NCI-H1105 (cell line): ENCODE data around the gene TAF11L12.
"Not testable (repeated sequence)": the region's sequence is repeated elsewhere in the genome, so short reads cannot be mapped to it uniquely, and the experiment has no call there.

Experiments
- DNase-seq: peaks from one replicate; lab custom pipeline; 2025; lab: John Stamatoyannopoulos, UW

The TAF11L12 gene

GRCh38 chr5:17610092-17610491 is at the start of gene TAF11L12:
TSS of gene TAF11L12 (plus strand) at chr5:17610392.
- not testable (repeated sequence) for DNase-seq

DNA sequence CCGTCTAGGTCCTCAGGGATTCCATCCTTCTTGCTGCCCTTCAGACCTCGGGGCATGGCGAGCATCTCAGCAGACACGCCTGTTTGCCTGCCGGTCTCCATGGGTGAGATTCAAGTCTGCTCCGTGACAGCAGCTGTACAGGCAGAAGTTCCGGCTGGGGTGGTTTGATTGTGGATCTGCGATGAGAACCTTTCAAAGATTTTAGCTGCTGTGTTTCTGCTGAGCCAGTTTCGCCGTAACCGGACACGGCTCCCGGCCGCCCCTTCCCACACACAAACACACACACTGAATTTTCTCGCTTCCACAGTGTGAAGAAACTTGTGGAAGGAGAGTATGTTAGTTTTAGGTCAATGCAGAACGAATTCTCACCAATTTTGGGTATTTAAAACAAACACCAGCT is 24.5 kb upstream of the TAF11L12 start, which contains the start of gene TAF11L7:
Gene TAF11L7 (minus strand): TSS at position 101 of the 400 bp plus-strand sequence.
- DNase-seq = not testable (repeated sequence)

- DNase-seq = not testable (repeated sequence)
These were observed 19.3 kb upstream of the TAF11L12 start, which contains the start of gene TAF11L8 for GRCh38 chr5:17590860-17591259. TSS of gene TAF11L8 (minus strand) at chr5:17590960.

DNA sequence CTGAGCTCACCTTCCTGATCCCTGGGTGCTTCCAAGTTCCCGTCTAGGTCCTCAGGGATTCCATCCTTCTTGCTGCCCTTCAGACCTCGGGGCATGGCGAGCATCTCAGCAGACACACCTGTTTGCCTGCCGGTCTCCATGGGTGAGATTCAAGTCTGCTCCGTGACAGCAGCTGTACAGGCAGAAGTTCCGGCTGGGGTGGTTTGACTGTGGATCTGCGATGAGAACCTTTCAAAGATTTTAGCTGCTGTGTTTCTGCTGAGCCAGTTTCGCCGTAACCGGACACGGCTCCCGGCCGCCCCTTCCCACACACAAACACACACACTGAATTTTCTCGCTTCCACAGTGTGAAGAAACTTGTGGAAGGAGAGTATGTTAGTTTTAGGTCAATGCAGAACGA is 15.9 kb upstream of the TAF11L12 start, which contains the start of gene TAF11L9:
Gene TAF11L9 (minus strand): TSS at position 140 of the 400 bp plus-strand sequence.
- DNase-seq = not testable (repeated sequence)

DNA sequence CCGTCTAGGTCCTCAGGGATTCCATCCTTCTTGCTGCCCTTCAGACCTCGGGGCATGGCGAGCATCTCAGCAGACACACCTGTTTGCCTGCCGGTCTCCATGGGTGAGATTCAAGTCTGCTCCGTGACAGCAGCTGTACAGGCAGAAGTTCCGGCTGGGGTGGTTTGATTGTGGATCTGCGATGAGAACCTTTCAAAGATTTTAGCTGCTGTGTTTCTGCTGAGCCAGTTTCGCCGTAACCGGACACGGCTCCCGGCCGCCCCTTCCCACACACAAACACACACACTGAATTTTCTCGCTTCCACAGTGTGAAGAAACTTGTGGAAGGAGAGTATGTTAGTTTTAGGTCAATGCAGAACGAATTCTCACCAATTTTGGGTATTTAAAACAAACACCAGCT is 12.5 kb upstream of the TAF11L12 start, which contains the start of gene TAF11L10:
Gene TAF11L10 (minus strand): TSS at position 101 of the 400 bp plus-strand sequence.
- not testable (repeated sequence) for DNase-seq

- not testable (repeated sequence) for DNase-seq
These were observed 6.3 kb upstream of the TAF11L12 start, which contains the start of gene TAF11L11 for GRCh38 chr5:17603880-17604279. TSS of gene TAF11L11 (plus strand) at chr5:17604183.

- no peak for DNase-seq
These were observed 5.2 kb upstream of the TAF11L12 start for GRCh38 chr5:17604951-17605350.

DNA sequence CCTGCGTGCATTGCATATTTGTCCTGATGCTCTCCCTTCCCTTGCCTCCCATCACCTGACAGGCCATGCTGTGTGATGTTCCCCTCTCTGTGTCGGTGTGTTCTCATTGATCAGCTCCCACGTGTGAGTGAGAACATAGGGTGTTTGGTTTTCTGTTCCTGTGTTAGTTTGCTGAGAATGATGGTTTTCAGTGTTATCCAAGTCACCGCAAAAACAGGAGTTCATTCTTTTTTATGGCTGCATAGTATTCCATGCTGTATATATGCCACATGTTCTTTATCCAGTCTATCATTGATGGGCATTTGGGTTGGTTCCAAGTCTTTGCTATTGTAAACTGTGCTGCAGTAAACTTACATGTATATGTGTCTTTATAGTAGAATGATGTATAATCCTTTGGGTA is 2.7 kb upstream of the TAF11L12 start:
- DNase-seq = not testable (repeated sequence)

- DNase-seq = no peak
These were observed 4.8 kb downstream of the TAF11L12 start for GRCh38 chr5:17614872-17615605.

DNA sequence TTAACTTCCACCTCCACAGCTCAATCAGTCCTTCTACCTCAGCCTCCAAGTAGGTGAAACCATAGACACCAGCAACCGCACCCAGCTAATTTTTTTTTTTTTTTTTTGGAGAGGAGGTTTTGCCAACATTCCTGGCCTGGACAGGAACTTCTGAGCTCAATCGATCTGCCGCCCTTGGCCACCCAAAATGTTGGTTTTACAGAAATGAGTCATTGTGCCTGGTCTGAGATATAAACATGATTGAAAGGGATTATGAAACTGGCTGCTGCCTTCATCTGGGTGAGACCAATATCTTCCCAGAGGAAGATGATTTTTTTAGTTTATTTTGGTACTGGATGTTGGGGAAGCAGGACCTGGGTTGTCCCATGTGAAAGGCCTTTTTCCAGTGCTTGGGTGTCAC is 9.2 kb downstream of the TAF11L12 start:
- no peak for DNase-seq

DNA sequence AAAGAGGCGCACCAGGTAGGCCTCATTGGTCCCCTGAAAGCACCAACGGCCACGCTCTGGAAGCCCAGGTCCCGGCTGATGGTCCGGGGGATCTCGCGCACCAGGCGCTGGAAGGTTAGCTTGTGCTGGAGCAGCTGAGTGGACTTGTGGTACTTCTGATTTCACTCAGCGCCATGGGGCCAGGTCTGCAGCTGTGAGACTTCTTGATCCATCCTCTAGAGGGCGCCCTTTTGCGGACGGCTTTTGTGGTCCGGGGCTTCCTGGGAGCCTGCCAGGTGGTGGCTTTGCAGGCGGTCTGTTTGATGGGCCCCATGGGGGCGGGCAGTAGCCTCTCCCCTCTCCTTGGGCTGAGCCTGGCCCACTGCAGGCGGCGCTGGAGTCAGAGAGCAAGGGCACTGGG is 10.4 kb downstream of the TAF11L12 start:
- DNase-seq = no peak

DNA sequence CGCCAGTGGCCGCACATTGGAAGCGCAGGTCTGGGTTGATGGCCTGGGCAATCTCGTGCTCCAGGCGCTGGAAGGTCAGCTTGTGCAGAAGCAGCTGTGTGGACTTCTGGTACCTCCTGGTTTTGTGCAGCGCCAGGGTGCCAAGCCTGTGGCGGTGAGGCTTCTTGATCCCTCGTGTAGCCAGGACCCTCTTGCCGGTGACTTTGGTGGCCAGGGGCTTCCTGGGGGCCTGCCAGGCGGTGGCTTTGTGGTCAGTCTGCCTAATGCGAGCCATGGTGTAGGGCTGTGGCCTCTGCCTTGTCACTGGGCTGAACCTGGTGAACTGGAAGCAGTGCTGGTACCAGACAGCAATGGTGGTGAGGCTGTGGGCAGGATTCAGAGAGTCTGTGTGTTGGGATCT is 15.5 kb downstream of the TAF11L12 start:
- no peak for DNase-seq

GRCh38 chr5:17631788-17632187 is 21.6 kb downstream of the TAF11L12 start, which contains the start of gene TAF11L13:
TSS of gene TAF11L13 (plus strand) at chr5:17632088.
- not testable (repeated sequence) for DNase-seq

DNA sequence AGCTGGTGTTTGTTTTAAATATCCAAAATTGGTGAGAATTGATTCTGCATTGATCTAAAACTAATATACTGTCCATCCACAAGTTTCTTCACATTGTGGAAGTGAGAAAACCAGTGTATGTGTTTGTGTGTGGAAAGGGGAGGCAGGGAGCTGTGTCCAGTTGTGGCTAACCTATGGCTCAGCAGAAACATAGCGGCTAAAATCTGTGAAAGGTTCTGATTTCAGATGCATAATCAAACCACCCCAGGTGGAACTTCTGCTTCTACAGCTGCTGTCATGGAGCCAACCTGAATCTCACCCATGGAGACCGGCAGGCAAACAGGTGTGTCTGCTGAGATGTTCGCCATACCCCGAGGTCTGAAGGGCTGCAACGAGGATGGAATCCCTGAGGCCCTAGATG is 24.0 kb downstream of the TAF11L12 start, which contains the start of gene TAF11L14:
Gene TAF11L14 (plus strand): TSS at position 301 of the 400 bp plus-strand sequence.
- DNase-seq = no peak

DNA sequence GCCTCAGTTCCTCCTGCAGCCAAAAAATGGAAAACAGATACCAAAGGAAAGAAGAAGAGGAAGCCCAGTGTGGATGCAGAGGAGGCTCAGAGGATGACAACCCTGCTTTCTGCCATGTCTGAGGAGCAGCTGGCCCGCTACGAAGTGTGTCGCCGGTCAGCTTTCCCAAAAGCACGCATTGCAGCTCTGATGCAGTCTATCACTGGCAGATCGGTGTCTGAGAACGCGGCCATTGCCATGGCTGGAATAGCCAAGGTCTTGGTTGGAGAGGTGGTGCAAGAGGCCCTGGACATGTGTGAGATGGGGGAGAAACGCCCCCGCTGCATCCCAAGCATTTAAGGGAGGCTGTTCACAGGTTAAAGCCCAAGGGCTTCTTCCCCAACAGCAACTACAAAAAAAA is 39.0 kb downstream of the TAF11L12 start:
- DNase-seq = not testable (repeated sequence)

GRCh38 chr5:17655201-17655759 is 45.1 kb downstream of the TAF11L12 start:
- DNase-seq = not testable (repeated sequence)

DNA sequence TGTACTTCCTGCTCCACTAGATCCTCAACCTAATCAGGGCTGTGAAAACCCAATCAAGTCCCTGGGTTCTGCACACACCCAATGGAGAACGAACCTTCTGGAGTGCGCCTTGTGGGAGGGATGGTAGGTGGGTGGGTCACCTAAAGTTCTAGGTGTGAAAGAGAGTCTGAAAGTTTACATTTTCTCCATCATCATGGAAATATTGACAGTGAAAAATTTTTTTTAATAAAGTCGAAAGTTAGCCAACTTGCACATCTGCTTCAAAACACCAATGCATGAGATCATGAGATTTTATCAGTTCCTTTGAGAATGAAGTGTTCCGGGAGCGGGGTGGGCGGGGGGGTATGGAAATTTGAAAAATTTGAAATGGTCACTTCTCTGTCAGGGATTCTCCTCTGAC is 45.7 kb downstream of the TAF11L12 start:
- DNase-seq = no peak
